ENCODE results near the gene EEF1B2. TPM values are rescaled to one million over a fixed set of nuclear protein-coding genes. Genes with fewer than 3 reads are reported as not detected.
"Not testable (repeated sequence)": the region's sequence is repeated elsewhere in the genome, so short reads cannot be mapped to it uniquely, and the experiment has no call there.

EEF1B2 gene
- 1,000 to 10,000 TPM; 1,328 to 1,373 TPM for total RNA-seq

DNA sequence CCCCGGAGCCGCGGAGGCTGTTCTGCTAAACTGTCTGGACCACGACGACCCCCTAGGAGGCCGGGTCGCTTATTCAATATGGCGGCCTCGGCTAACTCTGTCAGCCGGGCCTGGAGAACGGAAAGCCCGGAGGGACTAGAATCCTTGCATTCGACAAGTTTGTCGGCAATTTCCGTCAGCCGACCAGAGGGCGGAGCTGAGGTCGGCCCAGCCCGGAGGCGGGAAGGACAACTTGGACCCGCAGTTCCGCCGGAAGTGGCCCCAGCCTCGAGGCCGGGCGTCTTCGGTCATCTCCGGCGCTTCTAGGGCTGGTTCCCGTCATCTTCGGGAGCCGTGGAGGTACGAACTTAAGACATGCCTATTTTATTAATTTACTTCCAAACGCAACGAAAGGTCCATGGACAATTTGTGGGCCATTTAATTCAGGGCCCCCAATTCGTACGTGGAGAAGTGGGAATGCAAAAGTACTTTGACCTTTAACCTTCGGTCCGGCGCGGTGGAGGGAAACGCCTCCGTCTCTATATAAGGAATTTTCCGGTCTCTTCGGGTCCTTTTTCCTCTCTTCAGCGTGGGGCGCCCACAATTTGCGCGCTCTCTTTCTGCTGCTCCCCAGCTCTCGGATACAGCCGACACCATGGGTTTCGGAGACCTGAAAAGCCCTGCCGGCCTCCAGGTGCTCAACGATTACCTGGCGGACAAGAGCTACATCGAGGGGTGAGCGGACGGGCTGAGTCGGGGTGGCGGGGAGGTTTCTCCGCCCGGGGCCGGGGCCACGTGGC lies at the start of gene EEF1B2, which contains the start of gene NDUFS1:
EEF1B2 (plus strand) TSS at position 550 of the 779 bp plus-strand sequence; CDS start at position 635, 85 bp downstream.
NDUFS1 (minus strand) TSS at position 99 of the 779 bp plus-strand sequence. CDS start 5,766 bp downstream, outside the sequence.
- no peaks in the 10 kb centered on the region for H3K9me3 Mint-ChIP-seq
- CTCF ChIA-PET: interaction anchor here (0.6 to 0.7 kb wide), 2 partner anchors 48 to 74 kb away, joined by 3 to 4 read pairs; partner anchors contain the start of gene INO80D
- peak within 1 kb of the TSS; percentile 96 for H3K4me3 Mint-ChIP-seq
- peaks cover 48% of the 10 kb centered on the region for H3K36me3 Mint-ChIP-seq (ENCODE audit: low read depth)
- peak; percentile 98 for DNase-seq
- no peaks in the 10 kb centered on the region for H3K27me3 Mint-ChIP-seq (ENCODE audit: low read depth)
- H3K4me1 Mint-ChIP-seq (ENCODE audit: low read depth): peaks cover 50% of the 10 kb centered on the region
- peak within 1 kb of the TSS; percentile 97 for H3K27ac Mint-ChIP-seq
- intact Hi-C loops (cut with micrococcal nuclease): loop anchor here (1.0 to 5.0 kb wide), 10 partner anchors 73 to 1552 kb away; partner anchors contain the start of genes CCNYL1, CREB1, FASTKD2 and INO80D

DNA sequence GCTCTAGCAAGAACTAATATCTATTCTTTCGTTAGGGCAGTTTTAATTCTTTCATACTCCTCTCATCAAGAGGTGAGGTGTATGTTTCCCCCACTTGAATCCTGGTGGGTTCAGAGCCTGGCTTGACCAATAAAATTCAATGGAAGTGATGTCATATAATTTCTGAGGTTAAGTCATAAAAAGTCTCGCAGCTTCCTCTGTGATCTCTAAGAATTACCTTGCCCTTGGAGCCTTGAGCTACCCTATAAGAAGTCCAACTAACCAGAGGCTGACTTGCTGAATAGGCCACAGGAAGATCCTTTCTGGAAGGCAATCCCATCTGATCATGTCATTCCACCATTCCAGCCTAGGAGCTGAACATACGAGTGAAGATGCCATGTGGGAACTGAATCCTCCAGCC lies 47.6 kb upstream of the EEF1B2 start:
- Mint-ChIP-seq H3K4me3 (no peak overlapping the region), H3K4me1 (ENCODE audit: low read depth) (no peaks in the 10 kb centered on the region), H3K27ac (no peak overlapping the region), H3K36me3 (ENCODE audit: low read depth) (peaks cover 17% of the 10 kb centered on the region), H3K27me3 (ENCODE audit: low read depth) (no peaks in the 10 kb centered on the region), H3K9me3 (no peaks in the 10 kb centered on the region)
- no peak for DNase-seq
- CTCF ChIA-PET: no interaction called here
- intact Hi-C loops (cut with micrococcal nuclease): no loop called here

DNA sequence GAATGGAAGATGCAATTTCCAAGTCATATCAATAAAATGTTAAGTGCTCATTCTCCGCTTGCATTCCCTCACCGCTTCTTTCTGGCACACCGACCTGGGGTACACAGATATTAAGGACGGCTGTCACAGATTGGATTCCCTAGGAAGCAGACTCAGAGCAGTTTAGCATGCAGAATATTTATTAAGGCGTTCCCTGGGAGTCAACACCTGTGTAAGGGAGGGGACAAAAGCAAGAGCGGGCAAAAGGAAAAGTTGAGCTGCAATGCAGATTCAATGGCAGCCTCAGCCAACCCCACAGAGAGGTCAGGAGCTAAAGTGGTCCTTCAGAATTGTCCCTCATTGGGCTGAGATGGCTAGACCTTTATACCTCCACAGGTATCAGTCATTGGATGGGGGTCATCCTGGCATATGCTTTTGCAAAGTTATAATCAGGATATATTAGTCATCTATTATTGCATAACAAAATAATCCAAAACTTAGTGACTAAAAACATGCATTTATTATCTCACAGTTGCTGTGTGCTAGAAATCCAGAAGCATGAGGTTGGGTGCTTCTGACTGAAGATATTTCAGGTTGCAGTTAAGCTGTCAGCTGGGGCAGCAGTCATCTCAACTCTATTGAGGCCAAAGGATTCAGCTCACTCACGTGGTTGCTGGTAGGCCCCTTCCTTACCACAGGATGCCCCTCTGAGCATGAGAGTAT lies 46.7 kb upstream of the EEF1B2 start:
- Mint-ChIP-seq H3K4me3 (no peak overlapping the region), H3K27ac (no peak overlapping the region), H3K4me1 (ENCODE audit: low read depth) (no peaks in the 10 kb centered on the region), H3K9me3 (no peaks in the 10 kb centered on the region), H3K27me3 (ENCODE audit: low read depth) (no peaks in the 10 kb centered on the region), H3K36me3 (ENCODE audit: low read depth) (peaks cover 17% of the 10 kb centered on the region)
- DNase-seq: no peak
- intact Hi-C loops (cut with micrococcal nuclease): no loop called here
- CTCF ChIA-PET: interaction anchor here (1.0 kb wide), 1 partner anchor 11 kb away, joined by 3 read pairs; no protein-coding TSS in a partner anchor

DNA sequence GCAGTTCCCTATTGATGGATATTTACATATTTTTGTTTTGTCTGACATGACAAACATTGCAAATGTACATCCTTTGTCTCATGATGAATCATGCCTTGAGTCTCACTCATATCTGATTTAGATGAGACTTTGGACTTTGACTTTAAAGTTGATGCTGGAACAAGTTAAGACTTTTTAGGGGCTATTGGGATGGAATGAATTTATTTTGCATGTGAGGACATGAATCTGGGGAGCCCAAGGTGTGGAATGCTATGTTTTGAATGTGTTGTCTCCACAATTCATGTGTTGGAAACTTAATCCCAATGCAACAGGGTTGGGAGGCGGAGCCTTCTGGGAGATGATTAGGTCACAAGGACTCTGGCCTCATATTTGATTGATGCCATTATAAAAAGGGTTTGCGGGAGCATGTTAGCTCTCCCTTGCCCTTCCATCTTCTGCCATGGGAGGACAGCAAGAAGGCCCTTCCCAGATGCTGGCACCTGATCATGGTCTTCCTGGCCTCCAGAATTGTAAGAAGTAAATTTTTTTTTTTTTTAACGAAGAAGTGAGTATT lies 44.6 kb upstream of the EEF1B2 start:
- no peaks in the 10 kb centered on the region for H3K9me3 Mint-ChIP-seq
- H3K36me3 Mint-ChIP-seq (ENCODE audit: low read depth): peaks cover 24% of the 10 kb centered on the region
- CTCF ChIA-PET: no interaction called here
- no peaks in the 10 kb centered on the region for H3K4me1 Mint-ChIP-seq (ENCODE audit: low read depth)
- intact Hi-C loops (cut with micrococcal nuclease): no loop called here
- no peak overlapping the region for H3K27ac Mint-ChIP-seq
- no peaks in the 10 kb centered on the region for H3K27me3 Mint-ChIP-seq (ENCODE audit: low read depth)
- DNase-seq: no peak
- no peak overlapping the region for H3K4me3 Mint-ChIP-seq

DNA sequence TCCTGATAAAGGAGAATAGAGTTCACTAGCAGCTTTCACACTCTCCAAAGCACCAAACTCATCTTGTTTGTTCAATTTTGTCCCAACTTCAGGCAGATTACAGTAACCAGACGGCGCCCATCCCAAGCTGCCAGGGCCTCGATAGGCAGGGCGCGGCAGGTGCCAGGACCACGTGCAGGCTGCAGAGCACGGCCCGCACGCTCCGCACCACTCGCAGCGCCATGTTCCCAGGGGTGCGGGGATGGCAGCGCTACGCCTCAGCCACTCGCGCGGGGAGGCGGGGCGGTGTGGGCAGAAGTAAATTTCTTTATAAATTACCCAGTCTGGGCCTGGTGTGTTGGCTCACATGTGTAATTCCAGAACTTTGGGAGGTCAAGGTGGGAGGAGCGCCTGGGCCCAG lies 43.4 kb upstream of the EEF1B2 start:
- Mint-ChIP-seq H3K9me3 (peaks cover 4% of the 10 kb centered on the region), H3K27ac (no peak overlapping the region), H3K4me3 (no peak overlapping the region), H3K27me3 (ENCODE audit: low read depth) (no peaks in the 10 kb centered on the region), H3K4me1 (ENCODE audit: low read depth) (no peaks in the 10 kb centered on the region), H3K36me3 (ENCODE audit: low read depth) (peaks cover 34% of the 10 kb centered on the region)
- CTCF ChIA-PET: no interaction called here
- intact Hi-C loops (cut with micrococcal nuclease): no loop called here
- no peak for DNase-seq

DNA sequence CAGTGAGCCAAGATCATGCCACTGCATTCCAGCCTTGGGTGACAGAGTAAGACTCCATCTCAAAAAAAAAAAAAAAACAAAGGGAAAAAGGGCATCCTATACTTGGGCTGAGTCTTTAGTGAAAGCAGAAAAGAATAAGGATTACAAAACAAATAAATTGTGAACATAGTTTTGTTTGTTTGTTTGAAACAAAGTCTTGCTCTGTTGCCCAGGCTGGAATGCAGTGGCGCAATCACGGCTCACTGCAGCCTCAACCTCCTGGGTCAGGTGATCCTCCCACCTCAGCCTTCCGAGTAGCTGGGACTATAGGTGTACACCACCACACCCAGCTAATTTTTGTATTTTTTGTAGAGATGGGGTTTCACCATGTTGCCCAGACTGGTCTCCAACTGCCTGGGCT lies 37.1 kb upstream of the EEF1B2 start:
- intact Hi-C loops (cut with micrococcal nuclease); H3K9me3 Mint-ChIP-seq; DNase-seq; H3K4me3 Mint-ChIP-seq; H3K4me1 Mint-ChIP-seq (ENCODE audit: low read depth); H3K27ac Mint-ChIP-seq; H3K27me3 Mint-ChIP-seq (ENCODE audit: low read depth); CTCF ChIA-PET: not testable (repeated sequence)
- peaks cover 43% of the 10 kb centered on the region for H3K36me3 Mint-ChIP-seq (ENCODE audit: low read depth)

DNA sequence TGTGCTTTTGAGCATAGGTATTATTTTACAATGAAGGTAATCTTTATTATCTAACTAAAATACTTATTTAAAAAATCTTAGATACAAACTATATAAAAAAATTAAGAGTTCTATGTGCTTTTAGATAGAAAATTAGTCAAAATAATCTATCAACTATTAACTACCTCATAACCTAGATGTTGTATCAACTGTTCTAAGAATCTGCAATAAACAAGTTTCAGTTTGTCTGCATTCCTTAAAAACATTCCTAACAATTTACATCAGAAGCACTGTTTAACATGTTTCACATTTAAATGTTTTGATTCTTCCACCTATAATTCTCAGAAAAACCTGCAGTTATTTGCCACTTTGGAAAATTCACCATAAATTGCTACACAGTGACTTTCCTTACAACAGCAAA lies 33.8 kb upstream of the EEF1B2 start:
- CTCF ChIA-PET: no interaction called here
- Mint-ChIP-seq H3K27ac (no peak overlapping the region), H3K9me3 (peaks cover 4% of the 10 kb centered on the region), H3K36me3 (ENCODE audit: low read depth) (peaks cover 40% of the 10 kb centered on the region), H3K4me1 (ENCODE audit: low read depth) (no peaks in the 10 kb centered on the region), H3K27me3 (ENCODE audit: low read depth) (no peaks in the 10 kb centered on the region), H3K4me3 (no peak overlapping the region)
- DNase-seq: no peak
- intact Hi-C loops (cut with micrococcal nuclease): no loop called here

DNA sequence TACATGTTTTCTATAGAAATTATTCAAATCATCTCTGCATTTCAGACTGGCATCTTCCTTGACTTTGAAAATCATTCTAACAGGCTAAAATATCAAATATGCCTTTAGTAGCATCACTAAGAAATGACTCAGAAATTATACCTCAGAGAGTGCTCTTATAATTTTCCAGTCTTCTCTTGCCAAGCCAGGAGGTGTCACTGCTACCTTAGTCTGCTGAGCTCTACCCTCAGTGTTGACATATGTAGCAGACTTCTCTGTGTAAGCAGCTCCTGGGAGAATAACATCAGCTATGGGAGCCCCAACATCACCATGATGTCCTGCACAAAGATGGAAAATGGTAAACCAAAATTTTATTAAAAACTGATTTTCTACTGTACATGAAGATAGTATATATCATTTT lies 32.0 kb upstream of the EEF1B2 start:
- Mint-ChIP-seq H3K27ac (no peak overlapping the region), H3K9me3 (no peaks in the 10 kb centered on the region), H3K27me3 (ENCODE audit: low read depth) (no peaks in the 10 kb centered on the region), H3K36me3 (ENCODE audit: low read depth) (peaks cover 24% of the 10 kb centered on the region), H3K4me1 (ENCODE audit: low read depth) (no peaks in the 10 kb centered on the region), H3K4me3 (no peak overlapping the region)
- CTCF ChIA-PET: no interaction called here
- DNase-seq: peak; percentile 7
- intact Hi-C loops (cut with micrococcal nuclease): no loop called here

DNA sequence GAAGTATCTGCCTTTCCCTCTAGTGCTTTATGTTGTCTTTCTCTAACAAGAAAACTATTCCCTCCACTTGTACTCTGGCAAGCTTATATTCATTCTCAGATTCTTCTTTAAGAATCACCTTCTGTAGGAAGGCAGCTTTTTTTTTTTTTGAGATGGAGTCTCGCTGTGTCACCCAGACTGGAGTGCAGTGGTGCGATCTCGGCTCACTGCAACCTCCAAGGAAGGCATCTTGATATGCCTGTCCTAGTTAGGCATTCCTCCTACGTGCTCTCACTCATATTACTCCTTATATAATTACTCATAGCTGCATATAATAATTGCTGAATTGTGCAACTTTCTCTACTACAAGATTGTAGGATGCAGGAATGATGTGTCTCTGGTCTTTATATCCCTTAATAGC lies 16.2 kb upstream of the EEF1B2 start:
- Mint-ChIP-seq H3K27ac (no peak overlapping the region), H3K4me3 (no peak overlapping the region), H3K9me3 (no peaks in the 10 kb centered on the region), H3K27me3 (ENCODE audit: low read depth) (no peaks in the 10 kb centered on the region), H3K36me3 (ENCODE audit: low read depth) (peaks cover 28% of the 10 kb centered on the region), H3K4me1 (ENCODE audit: low read depth) (no peaks in the 10 kb centered on the region)
- CTCF ChIA-PET: interaction anchor here (0.6 kb wide), 1 partner anchor 23 kb away, joined by 5 read pairs; no protein-coding TSS in a partner anchor
- intact Hi-C loops (cut with micrococcal nuclease): no loop called here
- DNase-seq: no peak

DNA sequence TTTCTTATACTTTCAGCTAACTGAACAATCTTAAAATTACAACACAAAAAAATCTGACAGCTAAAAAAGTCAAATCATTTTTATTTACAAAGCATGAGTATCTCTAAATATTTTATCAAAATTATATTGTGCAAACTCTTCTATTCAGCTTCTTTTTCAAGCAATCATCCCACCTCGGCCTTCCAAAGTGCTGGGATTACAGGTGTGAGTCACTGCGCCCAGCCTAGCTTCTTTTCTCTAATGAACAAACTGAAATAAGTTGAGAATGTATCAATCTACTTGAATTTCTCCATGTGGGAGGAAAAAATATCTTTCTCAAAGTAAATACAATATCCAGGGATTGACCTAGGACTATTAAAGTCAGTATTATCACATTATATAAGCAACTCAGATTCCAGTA lies 15.3 kb upstream of the EEF1B2 start:
- H3K9me3 Mint-ChIP-seq: no peaks in the 10 kb centered on the region
- H3K4me1 Mint-ChIP-seq (ENCODE audit: low read depth): no peaks in the 10 kb centered on the region
- intact Hi-C loops (cut with micrococcal nuclease): no loop called here
- no peaks in the 10 kb centered on the region for H3K27me3 Mint-ChIP-seq (ENCODE audit: low read depth)
- DNase-seq: no peak
- H3K4me3 Mint-ChIP-seq: no peak overlapping the region
- H3K36me3 Mint-ChIP-seq (ENCODE audit: low read depth): peaks cover 32% of the 10 kb centered on the region
- H3K27ac Mint-ChIP-seq: no peak overlapping the region
- CTCF ChIA-PET: interaction anchor here (1.0 to 1.5 kb wide), 2 partner anchors 12 to 60 kb away, joined by 3 to 4 read pairs; no protein-coding TSS in a partner anchor

DNA sequence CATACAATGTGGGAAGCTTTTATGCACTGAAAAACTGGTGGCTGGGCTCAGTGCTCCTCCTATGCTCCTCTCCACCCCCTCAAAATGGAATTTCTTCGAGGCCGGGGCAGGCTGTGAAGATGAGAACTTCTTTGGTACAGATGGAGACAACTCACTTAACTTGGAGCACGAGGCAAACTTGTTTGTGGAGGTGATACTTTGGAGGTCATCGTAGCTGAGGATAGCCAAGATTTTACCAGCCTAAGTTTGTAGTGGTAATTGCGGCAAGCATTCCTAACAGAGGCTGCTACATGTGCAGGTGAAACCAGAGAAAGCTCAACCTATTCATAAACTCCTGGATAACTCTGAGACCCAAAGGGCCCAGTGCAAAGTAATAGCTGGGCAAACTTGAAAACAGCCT lies 14.0 kb upstream of the EEF1B2 start:
- CTCF ChIA-PET: interaction anchor here (0.5 to 1.9 kb wide), 4 partner anchors 11 to 94 kb away, joined by 3 to 4 read pairs (median 4); no protein-coding TSS in a partner anchor
- H3K27me3 Mint-ChIP-seq (ENCODE audit: low read depth): no peaks in the 10 kb centered on the region
- no peaks in the 10 kb centered on the region for H3K4me1 Mint-ChIP-seq (ENCODE audit: low read depth)
- intact Hi-C loops (cut with micrococcal nuclease): no loop called here
- no peak overlapping the region for H3K27ac Mint-ChIP-seq
- no peak for DNase-seq
- no peak overlapping the region for H3K4me3 Mint-ChIP-seq
- H3K36me3 Mint-ChIP-seq (ENCODE audit: low read depth): peaks cover 37% of the 10 kb centered on the region
- no peaks in the 10 kb centered on the region for H3K9me3 Mint-ChIP-seq

DNA sequence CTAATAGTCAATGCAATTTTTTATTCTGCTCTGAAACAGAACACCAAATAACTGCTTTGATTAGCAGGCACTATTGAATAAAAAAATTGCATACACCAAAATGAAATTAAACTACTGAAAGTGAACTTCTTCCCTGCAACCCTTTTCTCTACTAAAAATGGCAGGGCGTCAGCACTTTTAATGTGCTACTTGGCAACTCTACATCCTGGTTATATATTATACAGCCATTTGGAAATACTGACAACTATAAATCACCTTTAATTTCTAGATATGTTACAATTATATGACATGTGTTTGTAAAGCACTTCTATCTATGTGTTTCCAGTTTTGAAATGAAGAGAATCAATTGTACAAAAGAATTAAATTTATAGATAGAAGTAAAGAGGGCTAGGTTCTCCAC lies 10.4 kb upstream of the EEF1B2 start:
- intact Hi-C loops (cut with micrococcal nuclease): no loop called here

More for the DNA sequence above, 10.4 kb upstream of the EEF1B2 start:
- H3K27me3 Mint-ChIP-seq (ENCODE audit: low read depth): no peaks in the 10 kb centered on the region
- DNase-seq: no peak
- H3K9me3 Mint-ChIP-seq: no peaks in the 10 kb centered on the region
- peaks cover 29% of the 10 kb centered on the region for H3K36me3 Mint-ChIP-seq (ENCODE audit: low read depth)
- CTCF ChIA-PET: no interaction called here
- no peak overlapping the region for H3K27ac Mint-ChIP-seq
- H3K4me3 Mint-ChIP-seq: no peak overlapping the region
- peaks cover 11% of the 10 kb centered on the region for H3K4me1 Mint-ChIP-seq (ENCODE audit: low read depth)
